Astrocyte (in vitro differentiated cells and primary cell): ENCODE results near the gene TAS2R13. TPM values are rescaled to one million over a fixed set of nuclear protein-coding genes. Genes with fewer than 3 reads are reported as not detected.

ENCODE experiments used
- DNase-seq: peaks from one replicate; pipeline ENCODE4 v3.0.0-alpha.2; 2010; ENCODE audit warnings: low read depth
- FAIRE-seq: peaks from 2 replicates; lab custom pipeline; 2011; peaks lifted over from hg19 to GRCh38; lab: Jason Lieb, UNC
- H2AFZ ChIP-seq: 2 replicates; pipeline ENCODE4 v1.6.0; 2012; ENCODE audit warnings: low read depth, low read length, inconsistent platforms
- H3K27ac ChIP-seq: 2 replicates; pipeline ENCODE4 v1.5.1; 2011; ENCODE audit warnings: low read depth, low read length, inconsistent platforms
- H3K27me3 ChIP-seq: 2 replicates; pipeline ENCODE4 v1.6.0; 2011; ENCODE audit warnings: low read length, inconsistent platforms; ENCODE audit not compliant: insufficient read depth
- H3K36me3 ChIP-seq: 2 replicates; pipeline ENCODE4 v1.5.1; 2011; ENCODE audit warnings: low read length, inconsistent platforms; ENCODE audit not compliant: insufficient read depth
- H3K4me1 ChIP-seq: 2 replicates; pipeline ENCODE4 v1.5.1; 2011; ENCODE audit warnings: low read length, inconsistent platforms; ENCODE audit not compliant: insufficient read depth
- H3K4me2 ChIP-seq: 2 replicates; pipeline ENCODE4 v1.6.0; 2012; ENCODE audit warnings: low read length, inconsistent platforms
- H3K4me3 ChIP-seq: 2 replicates; pipeline ENCODE4 v1.5.1; 2011; ENCODE audit warnings: low read depth, mild to moderate bottlenecking, low read length, inconsistent platforms; ENCODE audit not compliant: insufficient read depth
- H3K79me2 ChIP-seq: 2 replicates; pipeline ENCODE4 v1.6.0; 2012; ENCODE audit warnings: mild to moderate bottlenecking, low read length, inconsistent platforms; ENCODE audit not compliant: insufficient read depth
- H3K9ac ChIP-seq: 2 replicates; pipeline ENCODE4 v1.6.0; 2012; ENCODE audit warnings: mild to moderate bottlenecking, low read length, inconsistent platforms
- H3K9me3 ChIP-seq: 2 replicates; pipeline ENCODE4 v1.5.1; 2012; ENCODE audit warnings: low read depth, mild to moderate bottlenecking, low read length, inconsistent platforms; ENCODE audit not compliant: insufficient read depth
- H4K20me1 ChIP-seq: 2 replicates; pipeline ENCODE4 v1.6.0; 2012; ENCODE audit warnings: low read length, inconsistent platforms; ENCODE audit not compliant: insufficient read depth
- H3K27ac Mint-ChIP-seq: one replicate; pipeline ENCODE4 v1.8.0; 2021; ENCODE audit warnings: mild to moderate bottlenecking, mixed read lengths; ENCODE audit not compliant: unreplicated experiment
- H3K27me3 Mint-ChIP-seq: one replicate; pipeline ENCODE4 v1.8.0; 2021; ENCODE audit warnings: low read depth, mixed read lengths; ENCODE audit not compliant: unreplicated experiment
- H3K36me3 Mint-ChIP-seq: one replicate; pipeline ENCODE4 v1.8.0; 2021; ENCODE audit warnings: low read depth, mixed read lengths; ENCODE audit not compliant: unreplicated experiment
- H3K4me1 Mint-ChIP-seq: one replicate; pipeline ENCODE4 v1.8.0; 2021; ENCODE audit warnings: low read depth, mixed read lengths; ENCODE audit not compliant: unreplicated experiment
- H3K4me3 Mint-ChIP-seq: one replicate; pipeline ENCODE4 v1.8.0; 2021; ENCODE audit warnings: mild to moderate bottlenecking, moderate library complexity, mixed read lengths; ENCODE audit not compliant: unreplicated experiment
- H3K9me3 Mint-ChIP-seq: one replicate; pipeline ENCODE4 v1.8.0; 2021; ENCODE audit warnings: mild to moderate bottlenecking, mixed read lengths; ENCODE audit not compliant: unreplicated experiment
- CTCF ChIP-seq: IDR thresholded peaks from 2 replicates; pipeline ENCODE4 v1.5.1; 2011; ENCODE audit warnings: low read depth, mild to moderate bottlenecking, inconsistent platforms, low read length, moderate library complexity; ENCODE audit not compliant: insufficient read depth
- EZH2 ChIP-seq: IDR thresholded peaks from 2 replicates; pipeline ENCODE4 v1.6.1; 2012; ENCODE audit warnings: mild to moderate bottlenecking, low read length, inconsistent platforms; ENCODE audit not compliant: insufficient read depth
- total RNA-seq: library from RNA; stranded (reverse); gene quantifications from 2 replicates; pipeline ENCODE4 v1.2.1, GENCODE V29; 2021

The TAS2R13 gene
- total RNA-seq, 1 donor from 2014 or later: 0.43 TPM

GRCh38 chr12:10884086-10884725 lies 25.2 kb downstream of the TAS2R13 start, which contains the start of gene PRH1:
TSS of gene PRH1 (minus strand) at chr12:10884255. CDS start at chr12:10884217, 38 bp downstream.
- Histone ChIP-seq H3K9ac (no peak within 1 kb of the TSS), H3K79me2 (no peaks in the 10 kb centered on the region), H3K4me3 (no peak within 1 kb of the TSS), H3K4me1 (no peaks in the 10 kb centered on the region), H3K36me3 (no peaks in the 10 kb centered on the region), H3K27ac (no peak within 1 kb of the TSS), H4K20me1 (no peaks in the 10 kb centered on the region), H3K27me3 (no peaks in the 10 kb centered on the region), H3K4me2 (no peak within 1 kb of the TSS), H2AFZ (no peak within 1 kb of the TSS), H3K9me3 (no peaks in the 10 kb centered on the region)
- no peak for TF ChIP-seq EZH2
- no peak for TF ChIP-seq CTCF
- Mint-ChIP-seq H3K4me3 (no peak within 1 kb of the TSS), H3K36me3 (peaks cover 5% of the 10 kb centered on the region), H3K27ac (no peak within 1 kb of the TSS), H3K4me1 (no peaks in the 10 kb centered on the region), H3K27me3 (no peaks in the 10 kb centered on the region), H3K9me3 (no peaks in the 10 kb centered on the region)
- FAIRE-seq (no peak), DNase-seq (no peak)

- no peaks in the 10 kb centered on the region for H3K27me3 ChIP-seq
- H3K27ac ChIP-seq: no peak overlapping the region
- H3K36me3 Mint-ChIP-seq: peaks cover 3% of the 10 kb centered on the region
- no peaks in the 10 kb centered on the region for H3K4me1 ChIP-seq
- no peak overlapping the region for H3K4me3 Mint-ChIP-seq
- no peaks in the 10 kb centered on the region for H3K9me3 Mint-ChIP-seq
- no peak overlapping the region for H3K4me2 ChIP-seq
- DNase-seq (peak; percentile 49), FAIRE-seq (no peak)
- H3K9me3 ChIP-seq: no peaks in the 10 kb centered on the region
- H3K4me3 ChIP-seq: no peak overlapping the region
- no peak overlapping the region for H2AFZ ChIP-seq
- H3K27ac Mint-ChIP-seq: no peak overlapping the region
- no peak for TF ChIP-seq EZH2
- no peak overlapping the region for H3K9ac ChIP-seq
- peaks cover 7% of the 10 kb centered on the region for H3K36me3 ChIP-seq
- no peaks in the 10 kb centered on the region for H3K79me2 ChIP-seq
- H4K20me1 ChIP-seq: no peaks in the 10 kb centered on the region
- H3K4me1 Mint-ChIP-seq: no peaks in the 10 kb centered on the region
- H3K27me3 Mint-ChIP-seq: no peaks in the 10 kb centered on the region
These were observed 36.0 kb downstream of the TAS2R13 start for GRCh38 chr12:10873378-10873777.

GRCh38 chr12:10867381-10867780 lies 42.0 kb downstream of the TAS2R13 start:
- no peak for DNase-seq
- H3K4me3 Mint-ChIP-seq: no peak overlapping the region
- H3K36me3 ChIP-seq: no peaks in the 10 kb centered on the region
- no peak overlapping the region for H2AFZ ChIP-seq
- H4K20me1 ChIP-seq: no peaks in the 10 kb centered on the region
- no peaks in the 10 kb centered on the region for H3K4me1 ChIP-seq
- H3K9me3 Mint-ChIP-seq: no peaks in the 10 kb centered on the region
- H3K79me2 ChIP-seq: no peaks in the 10 kb centered on the region
- no peaks in the 10 kb centered on the region for H3K27me3 ChIP-seq
- TF ChIP-seq EZH2 (no peak), CTCF (no peak)
- H3K27ac Mint-ChIP-seq: no peak overlapping the region
- no peak overlapping the region for H3K4me3 ChIP-seq
- FAIRE-seq: no peak
- no peaks in the 10 kb centered on the region for H3K27me3 Mint-ChIP-seq
- no peak overlapping the region for H3K9ac ChIP-seq
- H3K36me3 Mint-ChIP-seq: no peaks in the 10 kb centered on the region
- H3K4me2 ChIP-seq: no peak overlapping the region
- H3K9me3 ChIP-seq: no peaks in the 10 kb centered on the region
- no peak overlapping the region for H3K27ac ChIP-seq
- H3K4me1 Mint-ChIP-seq: no peaks in the 10 kb centered on the region
